K562 (cell line): ENCODE measurements around the gene ZNF276. TPM values are rescaled to one million over a fixed set of nuclear protein-coding genes. Genes with fewer than 3 reads are reported as not detected.

Source experiments
- EWSR1 ChIP-seq: fragments of 450-650 bp; IDR thresholded peaks from 2 replicates; pipeline ENCODE4 v1.6.1; 2018; ENCODE audit warnings: borderline replicate concordance, mild to moderate bottlenecking, low read depth, moderate library complexity; ENCODE audit not compliant: partially characterized antibody
- HDAC1 ChIP-seq, 2 experiments: fragments of 450-650 bp; IDR thresholded peaks; 2 replicates each; pipeline ENCODE4 v1.6.1; 2016 to 2017; ENCODE audit warnings: inconsistent platforms in 1 of 2, mild to moderate bottlenecking in 1 of 2, moderate library complexity in 1 of 2
- HNRNPH1 ChIP-seq: fragments of 200-400 bp; formaldehyde crosslinking; optimal IDR thresholded peaks from 2 replicates; pipeline ENCODE3; 2017; ENCODE audit warnings: low read depth, mild to moderate bottlenecking, low read length, moderate library complexity
- JUN ChIP-seq, 2 experiments: sonication (generic) in 1 of 2; formaldehyde crosslinking in 1 of 2; IDR thresholded peaks; 2 replicates each; pipeline versions ENCODE4 v1.6.1 to v1.8.0; 2012 to 2022; ENCODE audit warnings: borderline replicate concordance in 2 of 2, mild to moderate bottlenecking in 2 of 2, improper control_type of control experiment in 1 of 2, low read depth in 1 of 2, low read length in 1 of 2, missing genetic modification reagents in 1 of 2
- NFYB ChIP-seq: IDR thresholded peaks from 2 replicates; pipeline ENCODE4 v1.6.1; 2011; ENCODE audit warnings: mild to moderate bottlenecking, moderate library complexity; ENCODE audit not compliant: insufficient read length; ENCODE audit errors: extremely low read depth
- POLR2G ChIP-seq: fragments of 200-400 bp; formaldehyde crosslinking; IDR thresholded peaks from 2 replicates; pipeline ENCODE4 v1.6.1; 2017; ENCODE audit warnings: low read depth, mild to moderate bottlenecking, antibody characterized with exemption, low read length, moderate library complexity
- PRMT5 ChIP-seq: sonication (generic); formaldehyde crosslinking; IDR thresholded peaks from 2 replicates; pipeline ENCODE4 v1.5.0; 2020; ENCODE audit warnings: missing genetic modification reagents
- SPI1 ChIP-seq: IDR thresholded peaks from 2 replicates; pipeline ENCODE4 v1.6.1; 2011; ENCODE audit warnings: low read depth, low read length, control low read depth, borderline replicate concordance
- TBP ChIP-seq: optimal IDR thresholded peaks from 2 replicates; pipeline ENCODE3; 2011; ENCODE audit warnings: low read depth, low read length, improper control_type of control experiment
- ZNF12 ChIP-seq: sonication (generic); formaldehyde crosslinking; IDR thresholded peaks from 2 replicates; pipeline ENCODE4 v1.4.0; 2020; ENCODE audit warnings: mild to moderate bottlenecking, missing genetic modification reagents
- ZNF384 ChIP-seq: IDR thresholded peaks from 2 replicates; pipeline ENCODE4 v1.6.1; 2012; ENCODE audit warnings: low read depth, low read length, improper control_type of control experiment
- ZNF57 ChIP-seq: fragments of 450-650 bp; formaldehyde crosslinking; IDR thresholded peaks from 2 replicates; pipeline ENCODE4 v1.4.0; 2020; ENCODE audit warnings: mild to moderate bottlenecking, moderate library complexity
- ZNF584 ChIP-seq: fragments of 200-800 bp; sonication (Bioruptor generic); IDR thresholded peaks from 2 replicates; pipeline ENCODE4 v1.6.1; 2016; ENCODE audit warnings: low read depth, mild to moderate bottlenecking, missing genetic modification characterization, missing compliant biosample characterization
- ZNF764 ChIP-seq: fragments of 250-450 bp; sonication (Bioruptor Pico); IDR thresholded peaks from 2 replicates; pipeline ENCODE4 v1.4.0; 2020; ENCODE audit warnings: low read depth, mild to moderate bottlenecking, moderate library complexity
- polyA plus RNA-seq, 8 experiments: library from polyadenylated mRNA; depleted of rRNA in 4 of 8; stranded (reverse) in 5 of 8; unstranded in 3 of 8; fragments of >200 nt; fragmentation: Nextera tagmentation in 2 of 8; fragmentation: Illumina TruSeq in 1 of 8; extraction: Ambion mirVana in 2 of 8; extraction: Trizol in 1 of 8; gene quantifications; 2 replicates each; pipeline versions ENCODE4 v1.2.1 to v1.2.3, GENCODE V29; 2011 to 2014; ENCODE audit warnings: inconsistent platforms in 1 of 8, missing spikeins in 1 of 8
- total RNA-seq, 7 experiments: library from RNA; depleted of rRNA in 6 of 7; stranded (reverse); fragments of >200 nt in 6 of 7; fragmentation: Illumina TruSeq in 2 of 7; extraction: Trizol in 2 of 7; gene quantifications; 2 replicates each; pipeline versions ENCODE4 v1.2.1 to v1.2.3, GENCODE V29; 2011 to 2021; ENCODE audit warnings: low replicate concordance in 1 of 7

Gene ZNF276
- total and polyA plus RNA-seq, 9 of the 15 experiments (the other 6 are each of a cell fraction or from before 2014, with no cell fraction given), result 0.49 to 43.9 (median 15.8) TPM

DNA sequence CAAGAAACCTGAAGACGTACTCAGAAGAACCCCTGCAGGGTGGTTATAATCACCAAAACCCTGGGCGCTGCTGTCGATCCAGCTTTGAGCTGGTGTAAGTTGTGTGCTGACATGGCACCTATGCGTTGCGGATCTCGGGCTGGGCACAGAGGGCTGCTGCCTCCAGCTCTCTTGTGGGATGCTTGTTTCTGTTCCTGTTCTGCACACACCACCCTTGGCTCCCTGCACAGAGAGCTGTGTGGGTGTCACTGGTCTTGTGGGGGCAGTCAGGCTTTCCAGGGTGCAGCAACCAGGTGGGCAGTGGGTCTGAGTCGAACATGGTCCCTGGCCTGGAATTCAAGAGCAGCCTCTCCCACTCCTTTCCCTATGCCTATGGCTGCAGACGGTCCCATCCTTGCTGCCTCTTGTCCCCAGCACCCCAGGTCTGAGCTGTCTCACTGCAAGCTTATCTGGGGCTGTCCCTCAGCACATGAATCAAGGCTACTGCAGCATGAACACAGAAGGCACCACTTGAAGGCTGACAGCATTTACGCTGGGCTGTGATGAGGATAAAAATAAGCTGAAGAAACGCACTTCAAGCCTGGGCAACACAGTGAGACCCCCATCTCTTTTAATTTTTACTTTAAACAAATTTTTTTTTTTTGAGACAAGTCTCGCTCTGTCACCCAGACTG is 20.1 kb downstream of the ZNF276 start (continued):
- TF ChIP-seq ZNF12, result no peak
- no peak for TF ChIP-seq TBP
- no peak for TF ChIP-seq ZNF57 (CRISPR knock-in tag)
- TF ChIP-seq HDAC1 (IDR thresholded peaks at IDR 0.05), result no peak
- TF ChIP-seq SPI1, result no peak
- no peak for TF ChIP-seq JUN (IDR thresholded peaks at IDR 0.05; ENCODE audit: borderline replicate concordance, low read depth, low read length)
- TF ChIP-seq JUN (CRISPR knock-in tag; IDR thresholded peaks at IDR 0.05; ENCODE audit: borderline replicate concordance), result no peak
- TF ChIP-seq ZNF584, result no peak
- TF ChIP-seq PRMT5 (CRISPR knock-in tag), result no peak
- no peak for TF ChIP-seq EWSR1
- no peak for TF ChIP-seq ZNF764 (CRISPR knock-in tag)
- no peak for TF ChIP-seq NFYB
- TF ChIP-seq HNRNPH1, result no peak
- peak; percentile 71; the same call in 1 of the 2 replicates for TF ChIP-seq POLR2G
- no peak for TF ChIP-seq ZNF384
